Measurements from ENCODE around the gene ICAM2. TPM values are rescaled to one million over a fixed set of nuclear protein-coding genes. Genes with fewer than 3 reads are reported as not detected.

ICAM2 gene
- total RNA-seq: 0.15 and 0.16 TPM in 2 replicates

GRCh38 chr17:64020056-64020766, at the start of gene ICAM2:
TSS of gene ICAM2 (minus strand) at chr17:64020633. CDS start at chr17:64006691, 13,942 bp downstream.

DNA sequence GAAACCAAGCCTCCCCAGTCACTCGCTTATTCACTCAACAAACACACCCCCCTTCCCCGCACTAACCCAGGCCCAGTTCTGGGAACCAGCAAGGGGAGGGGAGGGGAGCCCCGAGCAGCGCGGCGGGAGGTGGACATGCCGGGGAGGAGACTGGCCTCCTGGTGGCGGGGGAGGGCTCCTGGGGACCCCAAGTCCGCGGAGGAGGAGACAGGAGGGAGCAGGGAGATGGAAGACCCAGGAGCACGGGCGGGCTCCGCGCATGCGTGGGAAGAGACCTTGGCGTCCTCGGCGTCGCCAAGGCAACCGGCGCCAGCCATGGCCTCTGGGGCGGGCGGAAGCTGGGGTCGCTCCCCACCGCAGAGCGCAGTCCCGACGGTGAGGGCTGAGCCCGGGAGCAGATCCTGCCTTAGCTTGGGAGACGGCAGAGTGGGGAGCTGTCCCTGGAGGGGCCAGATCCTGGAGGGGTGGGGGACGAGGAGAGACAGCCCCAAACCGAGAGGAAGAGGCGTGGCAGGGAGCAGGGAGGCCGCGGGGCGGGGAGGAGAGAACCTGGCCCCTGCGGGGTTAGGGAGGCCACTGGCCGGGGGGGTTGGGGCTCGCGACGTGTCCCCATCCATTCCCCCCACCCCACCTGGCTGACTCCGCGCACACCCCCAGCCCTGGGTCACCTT, 22.2 kb downstream of the ICAM2 start, which contains the start of gene PRR29:
PRR29 (plus strand) TSS at position 302 of the 671 bp plus-strand sequence; CDS start at position 316, 14 bp downstream.

GRCh38 chr17:63972796-63973195, 47.6 kb downstream of the ICAM2 start, which contains the start of gene SCN4A:
TSS of gene SCN4A (minus strand) at chr17:63972918. CDS start at chr17:63972841, 77 bp downstream.

Other genes with a start within 250 kb of the ICAM2 start
- gene CCDC47, start 247.0 kb downstream of the ICAM2 start, total RNA-seq: 24.7 and 29.5 TPM in 2 replicates
- gene DDX42, start 246.5 kb downstream of the ICAM2 start, total RNA-seq: 25.2 and 28.5 TPM in 2 replicates
- gene PSMC5, start 193.2 kb downstream of the ICAM2 start, total RNA-seq: 52.4 and 91.7 TPM in 2 replicates
- 45.0 and 48.1 TPM in 2 replicates for gene FTSJ3, start 193.0 kb downstream of the ICAM2 start, total RNA-seq
- gene SMARCD2, start 177.9 kb downstream of the ICAM2 start, total RNA-seq: 102 and 138 TPM in 2 replicates
- gene CSH2, start 147.0 kb downstream of the ICAM2 start, total RNA-seq: not detected in 2 replicates
- gene GH2, start 138.7 kb downstream of the ICAM2 start, total RNA-seq: not detected in 2 replicates
- gene CSH1, start 124.1 kb downstream of the ICAM2 start, total RNA-seq: 0.08 TPM in 1 of 2 replicates, not detected in the other
- not detected in 2 replicates for gene CSHL1, start 109.4 kb downstream of the ICAM2 start, total RNA-seq
- gene GH1, start 101.8 kb downstream of the ICAM2 start, total RNA-seq: not detected in 2 replicates
- gene CD79B, start 88.3 kb downstream of the ICAM2 start, total RNA-seq: 1.3 TPM in 1 of 2 replicates, not detected in the other
- not detected in 2 replicates for gene SCN4A, start 47.7 kb downstream of the ICAM2 start, total RNA-seq
- 0.19 TPM in 1 of 2 replicates, not detected in the other for gene PRR29, start 22.3 kb downstream of the ICAM2 start, total RNA-seq
- gene ERN1, start 109.5 kb upstream of the ICAM2 start, total RNA-seq: 16.8 TPM in 2 replicates
- 31.6 and 33.7 TPM in 2 replicates for gene TEX2, start 242.6 kb upstream of the ICAM2 start, total RNA-seq

Measured in hair follicular keratinocyte (primary cell).